Tibial artery (tissue), 4 donors: ENCODE data around the gene AMPH.
A peak's percentile ranks its signal among the peaks of the same experiment; 100 is the strongest.

Experiments
- DNase-seq, 2 donors: peaks; one replicate each; pipeline ENCODE4 v3.0.0-alpha.2; 2019
- H3K27ac ChIP-seq, 2 donors: fragments of 200-600 bp; sonication (generic) in 1 of 2; 1 replicate in 1 of 2; 2 replicates in 1 of 2; pipeline ENCODE4 v1.5.1; 2018 to 2019; ENCODE audit warnings: mild to moderate bottlenecking in 1 of 2
- H3K27me3 ChIP-seq, 2 donors: fragments of 200-600 bp; sonication (generic) in 1 of 2; one replicate each; pipeline versions ENCODE4 v1.5.1 to v1.6.0; 2016 to 2019
- H3K36me3 ChIP-seq, 3 donors: fragments of 200-600 bp; sonication (generic) in 2 of 3; one replicate each; pipeline ENCODE4 v1.5.1; 2016 to 2019; ENCODE audit warnings: mild to moderate bottlenecking in 2 of 3
- H3K4me1 ChIP-seq, 4 donors: fragments of 200-600 bp; sonication (generic) in 2 of 4; 1 replicate in 3 of 4; 2 replicates in 1 of 4; pipeline ENCODE4 v1.5.1; 2016 to 2019
- H3K4me3 ChIP-seq, 2 donors: fragments of 200-600 bp; sonication (generic) in 1 of 2; 1 replicate in 1 of 2; 2 replicates in 1 of 2; pipeline ENCODE4 v1.5.1; 2018 to 2019; ENCODE audit warnings: mild to moderate bottlenecking in 2 of 2
- H3K9me3 ChIP-seq, 3 donors: fragments of 200-600 bp; sonication (generic) in 1 of 3; one replicate each; pipeline ENCODE4 v1.5.1; 2016 to 2019
- CTCF ChIP-seq, 2 experiments: fragments of 200-600 bp in 1 of 2; fragments of 450-650 bp in 1 of 2; IDR thresholded peaks; one replicate each; pipeline ENCODE4 v1.5.1; 2017 to 2019; ENCODE audit warnings: antibody characterized with exemption in 2 of 2, mild to moderate bottlenecking in 1 of 2, moderate library complexity in 1 of 2
- intact Hi-C: fragments of 100-400 bp; cut with DNase I; formaldehyde crosslinking; loops from one replicate; pipeline ENCODE4 v1.15.0; 2023; ENCODE audit warnings: low total_unique reads

AMPH gene

DNA sequence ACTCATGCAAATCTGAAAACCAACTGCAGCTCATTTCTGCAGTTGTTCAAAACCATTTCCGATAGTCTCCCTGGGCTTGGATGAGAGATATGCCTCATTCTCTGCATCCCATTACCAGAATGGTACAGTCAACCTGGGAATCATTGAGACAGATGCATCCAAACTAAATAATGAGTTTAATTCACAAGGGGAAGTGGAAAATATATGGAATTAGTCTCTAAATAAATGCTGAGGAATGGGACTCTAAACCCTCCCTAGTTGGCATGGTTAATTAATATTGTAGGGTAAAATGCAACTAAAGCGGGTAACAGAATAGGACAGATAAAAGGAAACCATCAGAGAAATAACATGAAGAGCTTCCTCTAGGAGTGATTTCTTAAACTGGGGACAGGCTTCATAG is 118.9 kb downstream of the AMPH start:
- Histone ChIP-seq H3K4me3 (no peak overlapping the region), H3K27ac (no peak overlapping the region), H3K27me3 (no peaks in the 10 kb centered on the region), H3K9me3 (peaks cover 6 to 20% (median 15%) of the 10 kb centered on the region in 3 donors), H3K4me1 (no peaks in the 10 kb centered on the region), H3K36me3 (no peaks in the 10 kb centered on the region)
- no peak for DNase-seq
- intact Hi-C loops, result no loop called here
- no peak for TF ChIP-seq CTCF (IDR thresholded peaks at IDR 0.05)

GRCh38 chr7:38507384-38507783 is 123.8 kb downstream of the AMPH start:
- Histone ChIP-seq H3K4me3 (no peak overlapping the region), H3K36me3 (no peaks in the 10 kb centered on the region), H3K4me1 (no peaks in the 10 kb centered on the region), H3K27me3 (no peaks in the 10 kb centered on the region), H3K27ac (no peak overlapping the region), H3K9me3 (no peaks in the 10 kb centered on the region)
- TF ChIP-seq CTCF (IDR thresholded peaks at IDR 0.05), result no peak
- intact Hi-C loops, result no loop called here
- no peak for DNase-seq

DNA sequence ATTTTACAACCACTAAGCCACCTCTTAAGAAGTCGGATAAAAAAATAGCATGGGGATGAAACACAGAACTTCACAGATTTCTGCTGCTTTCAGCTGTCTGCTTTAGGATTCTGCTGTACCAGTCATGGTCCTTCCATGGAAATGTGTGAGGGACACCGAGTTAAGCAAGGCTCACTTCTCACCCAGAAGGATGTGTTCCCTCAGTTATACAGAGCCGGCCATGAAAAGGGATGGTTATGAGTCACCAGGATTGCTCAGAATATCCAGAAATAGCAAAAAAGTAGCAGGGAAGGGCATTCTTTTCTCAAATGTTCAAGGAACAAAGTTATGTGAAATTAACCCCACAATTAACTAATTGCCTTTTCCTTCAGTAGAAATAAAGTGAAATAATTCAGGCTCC is 124.4 kb downstream of the AMPH start:
- Histone ChIP-seq H3K36me3 (no peaks in the 10 kb centered on the region), H3K27me3 (no peaks in the 10 kb centered on the region), H3K9me3 (no peaks in the 10 kb centered on the region), H3K4me3 (no peak overlapping the region), H3K27ac (no peak overlapping the region), H3K4me1 (no peaks in the 10 kb centered on the region)
- peak in 1 of 2 donors; percentile 25 for DNase-seq
- intact Hi-C loops, result no loop called here
- TF ChIP-seq CTCF (IDR thresholded peaks at IDR 0.05), result no peak

- no peaks in the 10 kb centered on the region for H3K9me3 ChIP-seq
- intact Hi-C loops, result no loop called here
- H3K4me1 ChIP-seq, result no peaks in the 10 kb centered on the region
- no peaks in the 10 kb centered on the region for H3K27me3 ChIP-seq
- no peaks in the 10 kb centered on the region for H3K36me3 ChIP-seq
- H3K27ac ChIP-seq, result no peak overlapping the region
- DNase-seq, result no peak
- TF ChIP-seq CTCF (IDR thresholded peaks at IDR 0.05), result no peak
- H3K4me3 ChIP-seq, result no peak overlapping the region
These were observed 125.2 kb downstream of the AMPH start for GRCh38 chr7:38506004-38506403.

DNA sequence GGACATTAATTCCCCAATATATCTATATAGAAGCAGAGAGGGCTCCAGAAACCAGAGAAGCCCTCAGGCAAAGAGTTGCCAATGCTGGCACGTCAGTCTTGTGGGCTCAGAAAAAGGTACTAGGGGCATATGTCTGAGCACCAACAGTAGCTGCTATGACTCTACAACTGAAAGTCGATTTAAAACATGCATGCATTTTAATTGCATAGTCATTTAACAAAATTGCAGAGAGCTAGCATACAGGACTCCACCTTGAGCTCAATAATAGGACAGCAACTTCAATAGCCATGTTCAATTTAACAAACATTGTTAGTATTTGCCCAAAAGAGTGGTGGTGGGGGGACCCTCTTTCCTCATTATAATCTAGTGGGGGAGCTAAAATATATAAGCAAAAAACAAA is 126.5 kb downstream of the AMPH start:
- Histone ChIP-seq H3K27me3 (no peaks in the 10 kb centered on the region), H3K4me1 (no peaks in the 10 kb centered on the region), H3K9me3 (no peaks in the 10 kb centered on the region), H3K27ac (no peak overlapping the region), H3K4me3 (no peak overlapping the region), H3K36me3 (no peaks in the 10 kb centered on the region)
- no peak for DNase-seq
- no peak for TF ChIP-seq CTCF (IDR thresholded peaks at IDR 0.05)
- intact Hi-C loops, result no loop called here

- no peaks in the 10 kb centered on the region for H3K36me3 ChIP-seq
- no peaks in the 10 kb centered on the region for H3K4me1 ChIP-seq
- intact Hi-C loops, result no loop called here
- H3K27me3 ChIP-seq, result no peaks in the 10 kb centered on the region
- no peak for TF ChIP-seq CTCF (IDR thresholded peaks at IDR 0.05)
- no peak for DNase-seq
- no peaks in the 10 kb centered on the region for H3K9me3 ChIP-seq
- no peak overlapping the region for H3K4me3 ChIP-seq
- no peak overlapping the region for H3K27ac ChIP-seq
These were observed 128.3 kb downstream of the AMPH start for GRCh38 chr7:38502848-38503247.
